ENCODE measurements around the gene RAF1.
A peak's percentile ranks its signal among the peaks of the same experiment; 100 is the strongest.
"Not testable (repeated sequence)": the region's sequence is repeated elsewhere in the genome, so short reads cannot be mapped to it uniquely, and the experiment has no call there.

The RAF1 gene

GRCh38 chr3:12663936-12664908, at the start of gene RAF1:
Gene RAF1 (minus strand): TSS chr3:12664117. CDS start chr3:12618721, 45,396 bp downstream.
- DNase-seq: peak; percentile 98

GRCh38 chr3:12710062-12710461, 46.1 kb upstream of the RAF1 start:
- no peak for DNase-seq

- no peak for DNase-seq
These were observed 45.4 kb upstream of the RAF1 start for GRCh38 chr3:12709334-12709733.

GRCh38 chr3:12708584-12709192, 44.8 kb upstream of the RAF1 start:
- DNase-seq: no peak

GRCh38 chr3:12707449-12707848, 43.5 kb upstream of the RAF1 start:
- DNase-seq: no peak

- DNase-seq: peak; percentile 69 to 71
These were observed 42.8 kb upstream of the RAF1 start for GRCh38 chr3:12706504-12707253.

- DNase-seq: no peak
These were observed 42.1 kb upstream of the RAF1 start for GRCh38 chr3:12705981-12706380.

- no peak for DNase-seq
These were observed 41.5 kb upstream of the RAF1 start for GRCh38 chr3:12705374-12705926.

GRCh38 chr3:12702501-12702900, 38.6 kb upstream of the RAF1 start:
- DNase-seq: no peak

- not testable (repeated sequence) for DNase-seq
These were observed 37.7 kb upstream of the RAF1 start for GRCh38 chr3:12701601-12702000.

GRCh38 chr3:12700800-12701199, 36.9 kb upstream of the RAF1 start:
- no peak for DNase-seq

GRCh38 chr3:12695916-12696315, 32.0 kb upstream of the RAF1 start:
- DNase-seq: no peak

- no peak for DNase-seq
These were observed 31.2 kb upstream of the RAF1 start for GRCh38 chr3:12695112-12695511.

- DNase-seq: no peak
These were observed 28.5 kb upstream of the RAF1 start for GRCh38 chr3:12692444-12692843.

- no peak for DNase-seq
These were observed 26.2 kb upstream of the RAF1 start for GRCh38 chr3:12689997-12690711.

GRCh38 chr3:12687948-12688347, 24.0 kb upstream of the RAF1 start:
- DNase-seq: no peak

GRCh38 chr3:12686096-12686495, 22.2 kb upstream of the RAF1 start:
- DNase-seq: no peak

GRCh38 chr3:12681943-12682390, 18.1 kb upstream of the RAF1 start:
- peak; percentile 18 to 54 for DNase-seq

- DNase-seq: no peak
These were observed 17.4 kb upstream of the RAF1 start for GRCh38 chr3:12681089-12681942.

- no peak for DNase-seq
These were observed 15.6 kb upstream of the RAF1 start for GRCh38 chr3:12679468-12679867.

GRCh38 chr3:12677616-12678015, 13.7 kb upstream of the RAF1 start:
- no peak for DNase-seq

All from CD4-positive, alpha-beta T cell treated with Interleukin-1 beta for 1 hour (primary cell).